ENCODE results near the gene RLBP1.
"Not testable (repeated sequence)": the region's sequence is repeated elsewhere in the genome, so short reads cannot be mapped to it uniquely, and the experiment has no call there.

RLBP1 gene

DNA sequence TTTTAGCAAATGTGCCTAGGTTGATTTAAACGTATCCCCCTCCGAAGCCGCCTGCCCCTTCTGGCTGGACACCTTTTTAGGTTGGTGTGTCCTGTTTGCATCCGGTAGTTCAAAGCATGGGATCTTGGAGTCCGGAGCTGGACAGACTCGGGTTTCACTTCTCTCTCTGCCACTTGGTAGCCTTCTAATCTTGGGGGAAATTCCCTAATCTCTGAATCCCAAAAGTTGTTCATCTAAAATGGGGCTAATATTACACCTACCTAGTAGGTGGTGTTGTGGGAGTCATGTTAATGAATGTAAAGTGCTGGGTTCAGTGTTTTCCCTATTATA lies 23.2 kb upstream of the RLBP1 start:
- Histone ChIP-seq H3K9ac (ENCODE audit: low read depth, low read length, poor library complexity, severe bottlenecking) (peak overlapping the region; percentile 93), H4K20me1 (ENCODE audit: insufficient read depth, low read length, poor library complexity, severe bottlenecking) (peaks cover 28% of the 10 kb centered on the region), H3K4me3 (ENCODE audit: low read length, poor library complexity, severe bottlenecking) (peak overlapping the region; percentile 98), H3K79me2 (ENCODE audit: insufficient read depth, low read length) (peaks cover 55% of the 10 kb centered on the region), H3F3A (ENCODE audit: low read depth) (no peaks in the 10 kb centered on the region), H3K27me3 (ENCODE audit: insufficient read depth, low read length, poor library complexity, severe bottlenecking) (no peaks in the 10 kb centered on the region), H3K9me3 (ENCODE audit: insufficient read depth, low read depth, low read length) (0 out of 2 replicates have a peak, but pooled peaks cover 1% of the 10 kb centered on the region), H3K4me2 (ENCODE audit: low read depth, low read length, poor library complexity, severe bottlenecking) (peak overlapping the region; percentile 79), H3K9me2 (replicated peaks; ENCODE audit: low read depth, low read length) (no peaks in the 10 kb centered on the region), H3K36me3 (ENCODE audit: insufficient read depth, low read length) (peaks cover 24% of the 10 kb centered on the region), H2AFZ (ENCODE audit: low read length) (peak overlapping the region; percentile 89), H3K4me1 (ENCODE audit: insufficient read depth, low read length, poor library complexity, severe bottlenecking) (peaks cover 35% of the 10 kb centered on the region)
- TF ChIP-seq CTCF (conservative IDR thresholded peaks at IDR 0.05; ENCODE audit: low read length), result no peak
- no peak for TF ChIP-seq EZH2phosphoT487 (IDR thresholded peaks at IDR 0.05; ENCODE audit: borderline replicate concordance)

GRCh38 chr15:89243691-89244573 lies 22.6 kb upstream of the RLBP1 start, which contains the start of gene FANCI:
Gene FANCI (plus strand): TSS chr15:89243979. CDS start chr15:89247648, 3,669 bp downstream.
- H3K4me3 ChIP-seq (ENCODE audit: low read length, poor library complexity, severe bottlenecking), result peak within 1 kb of the TSS; percentile 98
- H3K9me3 ChIP-seq (ENCODE audit: insufficient read depth, low read depth, low read length), result no peaks in the 10 kb centered on the region
- peak within 1 kb of the TSS; percentile 79 for H3K4me2 ChIP-seq (ENCODE audit: low read depth, low read length, poor library complexity, severe bottlenecking)
- H3K9ac ChIP-seq (ENCODE audit: low read depth, low read length, poor library complexity, severe bottlenecking), result peak within 1 kb of the TSS; percentile 93
- no peaks in the 10 kb centered on the region for H3K27me3 ChIP-seq (ENCODE audit: insufficient read depth, low read length, poor library complexity, severe bottlenecking)
- H3K9me2 ChIP-seq (replicated peaks; ENCODE audit: low read depth, low read length), result no peaks in the 10 kb centered on the region
- no peak for TF ChIP-seq EZH2phosphoT487 (IDR thresholded peaks at IDR 0.05; ENCODE audit: borderline replicate concordance)
- peak; percentile 61; the same call in 1 of the 2 replicates for TF ChIP-seq CTCF (conservative IDR thresholded peaks at IDR 0.05; ENCODE audit: low read length)
- H4K20me1 ChIP-seq (ENCODE audit: insufficient read depth, low read length, poor library complexity, severe bottlenecking), result peaks cover 28% of the 10 kb centered on the region
- no peaks in the 10 kb centered on the region for H3F3A ChIP-seq (ENCODE audit: low read depth)
- peaks cover 35% of the 10 kb centered on the region for H3K4me1 ChIP-seq (ENCODE audit: insufficient read depth, low read length, poor library complexity, severe bottlenecking)
- peak within 1 kb of the TSS; percentile 89 for H2AFZ ChIP-seq (ENCODE audit: low read length)
- peaks cover 18% of the 10 kb centered on the region for H3K36me3 ChIP-seq (ENCODE audit: insufficient read depth, low read length)
- peaks cover 50% of the 10 kb centered on the region for H3K79me2 ChIP-seq (ENCODE audit: insufficient read depth, low read length)

- Histone ChIP-seq H3K4me1 (ENCODE audit: insufficient read depth, low read length, poor library complexity, severe bottlenecking) (peaks cover 32% of the 10 kb centered on the region), H3K79me2 (ENCODE audit: insufficient read depth, low read length) (peaks cover 42% of the 10 kb centered on the region), H2AFZ (ENCODE audit: low read length) (peak overlapping the region; percentile 89), H4K20me1 (ENCODE audit: insufficient read depth, low read length, poor library complexity, severe bottlenecking) (peaks cover 28% of the 10 kb centered on the region), H3K4me2 (ENCODE audit: low read depth, low read length, poor library complexity, severe bottlenecking) (peak overlapping the region; percentile 68), H3K4me3 (ENCODE audit: low read length, poor library complexity, severe bottlenecking) (peak overlapping the region; percentile 98), H3F3A (ENCODE audit: low read depth) (no peaks in the 10 kb centered on the region), H3K9me2 (replicated peaks; ENCODE audit: low read depth, low read length) (no peaks in the 10 kb centered on the region), H3K9me3 (ENCODE audit: insufficient read depth, low read depth, low read length) (no peaks in the 10 kb centered on the region), H3K9ac (ENCODE audit: low read depth, low read length, poor library complexity, severe bottlenecking) (peak overlapping the region; percentile 93), H3K36me3 (ENCODE audit: insufficient read depth, low read length) (peaks cover 11% of the 10 kb centered on the region), H3K27me3 (ENCODE audit: insufficient read depth, low read length, poor library complexity, severe bottlenecking) (no peaks in the 10 kb centered on the region)
- TF ChIP-seq CTCF (conservative IDR thresholded peaks at IDR 0.05; ENCODE audit: low read length) (no peak), EZH2phosphoT487 (IDR thresholded peaks at IDR 0.05; ENCODE audit: borderline replicate concordance) (no peak)
Measured at GRCh38 chr15:89243046-89243690, 21.8 kb upstream of the RLBP1 start.

- not testable (repeated sequence) for H3K9me2 ChIP-seq (replicated peaks; ENCODE audit: low read depth, low read length); H3K36me3 ChIP-seq (ENCODE audit: insufficient read depth, low read length); H2AFZ ChIP-seq (ENCODE audit: low read length); H4K20me1 ChIP-seq (ENCODE audit: insufficient read depth, low read length, poor library complexity, severe bottlenecking); H3K27me3 ChIP-seq (ENCODE audit: insufficient read depth, low read length, poor library complexity, severe bottlenecking); H3K4me1 ChIP-seq (ENCODE audit: insufficient read depth, low read length, poor library complexity, severe bottlenecking); H3F3A ChIP-seq (ENCODE audit: low read depth); H3K4me3 ChIP-seq (ENCODE audit: low read length, poor library complexity, severe bottlenecking); H3K9ac ChIP-seq (ENCODE audit: low read depth, low read length, poor library complexity, severe bottlenecking); H3K9me3 ChIP-seq (ENCODE audit: insufficient read depth, low read depth, low read length); H3K4me2 ChIP-seq (ENCODE audit: low read depth, low read length, poor library complexity, severe bottlenecking)
- peaks cover 12% of the 10 kb centered on the region for H3K79me2 ChIP-seq (ENCODE audit: insufficient read depth, low read length)
Measured at GRCh38 chr15:89239883-89240810, 18.8 kb upstream of the RLBP1 start.
